Activated naive CD4-positive, alpha-beta T cell (primary cell): ENCODE data around the gene TMEM145.

Experiments
- DNase-seq, 4 experiments: peaks; one replicate each; lab custom pipeline; 2025; lab: John Stamatoyannopoulos, UW

Gene TMEM145

GRCh38 chr19:42361545-42361910 lies 48.4 kb downstream of the TMEM145 start:
- DNase-seq: no peak

GRCh38 chr19:42362342-42362741 lies 49.2 kb downstream of the TMEM145 start:
- no peak for DNase-seq

GRCh38 chr19:42362891-42363440 lies 49.9 kb downstream of the TMEM145 start:
- DNase-seq: no peak

DNA sequence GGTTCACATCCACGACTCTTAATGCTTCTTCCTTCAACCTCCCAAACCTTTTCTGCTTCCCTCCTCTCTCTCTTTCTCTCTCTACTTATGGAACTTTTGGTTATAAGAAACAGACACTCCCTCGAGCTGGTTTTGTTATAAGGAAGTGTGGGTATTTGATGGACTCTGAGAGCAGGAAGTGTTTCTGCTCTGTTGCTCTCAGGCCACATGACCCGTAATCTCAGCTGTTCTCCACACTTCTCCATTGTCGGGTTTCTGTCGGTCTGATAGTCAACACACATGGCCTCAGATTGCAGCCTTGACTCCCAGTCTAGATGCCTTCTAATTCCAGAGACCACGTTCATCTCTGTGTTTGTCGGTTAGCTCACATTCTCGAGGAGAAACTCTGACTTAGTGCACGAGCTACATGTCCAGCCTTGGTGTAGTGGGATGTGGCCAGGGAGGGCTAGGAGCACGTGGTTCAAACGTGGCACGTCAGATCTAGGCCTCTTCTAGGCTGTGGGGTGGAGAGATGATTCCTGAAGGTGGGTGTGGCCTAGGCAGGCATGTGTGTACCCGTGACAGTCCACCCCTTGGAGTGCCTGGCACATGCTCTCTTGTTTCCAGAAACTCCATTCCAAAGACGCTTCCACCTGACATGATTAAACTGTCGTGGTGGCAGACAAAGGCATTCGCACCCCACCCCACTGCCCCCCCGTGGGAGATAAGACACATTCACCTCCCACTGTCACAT lies 50.7 kb downstream of the TMEM145 start:
- no peak for DNase-seq

DNA sequence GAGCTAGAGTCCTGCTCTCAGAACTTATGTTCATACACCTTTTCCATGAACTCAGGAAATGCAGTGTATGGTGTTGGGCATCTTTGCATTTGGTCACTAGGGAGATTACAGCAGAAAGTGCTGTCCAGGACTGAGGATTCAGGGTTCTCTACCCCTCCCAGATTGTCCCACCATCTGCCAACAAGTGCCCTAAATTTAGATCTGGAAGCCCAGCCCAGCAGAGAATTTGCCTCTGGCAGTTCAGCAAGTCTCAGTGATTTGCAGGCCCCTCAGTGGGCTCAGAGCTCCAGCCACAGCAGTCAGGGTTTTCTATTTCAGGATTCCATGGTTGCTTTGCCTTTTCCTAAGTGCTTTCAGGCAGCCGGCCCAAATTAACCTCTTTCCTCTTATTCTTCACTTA lies 53.6 kb downstream of the TMEM145 start:
- DNase-seq: no peak

- no peak for DNase-seq
Measured at GRCh38 chr19:42367929-42368328, 54.8 kb downstream of the TMEM145 start.

DNA sequence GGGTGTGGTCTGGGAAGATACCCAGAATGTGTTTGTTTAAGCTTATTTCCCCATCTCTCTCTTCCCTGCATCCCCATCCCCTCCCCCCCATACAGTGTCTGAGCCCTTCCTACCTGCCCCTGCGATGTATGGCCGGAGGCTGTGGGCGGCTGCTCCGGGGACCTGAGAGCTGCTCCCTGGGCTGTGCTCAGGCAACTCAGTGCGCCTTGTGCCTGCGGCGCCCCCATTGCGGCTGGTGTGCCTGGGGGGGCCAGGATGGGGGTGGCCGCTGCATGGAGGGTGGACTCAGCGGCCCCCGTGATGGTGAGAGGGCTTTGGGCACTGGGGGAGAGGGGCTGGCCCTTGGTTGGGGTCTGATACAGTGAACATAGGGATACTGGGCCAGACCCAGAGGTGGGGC lies 55.3 kb downstream of the TMEM145 start:
- DNase-seq: no peak

DNA sequence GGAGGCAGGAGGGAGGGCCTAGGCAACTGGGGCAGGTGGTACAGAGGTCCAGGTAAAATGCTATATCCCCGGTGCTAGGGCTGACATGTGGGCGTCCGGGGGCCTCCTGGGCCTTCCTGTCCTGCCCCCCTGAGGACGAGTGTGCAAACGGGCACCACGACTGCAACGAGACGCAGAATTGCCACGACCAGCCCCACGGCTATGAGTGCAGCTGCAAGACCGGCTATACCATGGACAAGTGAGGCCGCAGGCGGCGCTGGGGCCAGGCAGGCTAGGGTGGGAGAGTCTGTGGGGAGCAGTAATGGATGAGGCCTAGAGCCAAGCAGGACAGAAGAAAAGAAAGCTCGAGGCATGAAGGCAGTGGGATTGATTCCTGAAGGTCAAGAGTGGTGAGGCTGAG lies 55.7 kb downstream of the TMEM145 start:
- no peak for DNase-seq

DNA sequence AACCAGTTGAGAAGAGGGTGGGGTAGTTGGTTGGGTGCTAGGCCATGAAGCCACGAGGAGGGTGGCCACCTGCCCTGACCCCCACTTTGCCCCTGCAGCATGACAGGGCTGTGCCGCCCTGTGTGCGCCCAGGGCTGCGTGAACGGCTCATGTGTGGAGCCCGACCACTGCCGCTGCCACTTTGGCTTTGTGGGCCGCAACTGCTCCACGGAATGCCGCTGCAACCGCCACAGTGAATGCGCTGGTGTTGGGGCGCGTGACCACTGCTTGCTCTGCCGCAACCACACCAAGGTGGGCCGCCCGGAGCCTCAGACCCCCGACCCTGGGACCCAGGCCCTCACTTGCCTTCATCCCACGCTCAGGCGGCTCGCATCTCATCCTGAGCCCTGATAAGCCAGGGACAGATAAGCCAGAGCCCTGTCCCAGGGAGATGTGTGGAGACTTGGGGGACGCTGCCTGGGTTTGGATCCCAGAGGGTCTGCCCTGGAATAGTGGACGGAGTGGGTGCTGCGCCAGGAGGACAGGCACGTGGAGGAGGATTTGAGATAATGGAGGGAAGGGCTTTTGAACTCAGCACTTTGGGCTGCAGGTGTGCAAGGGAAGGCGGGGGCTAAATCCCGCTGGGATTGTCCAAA lies 56.4 kb downstream of the TMEM145 start:
- DNase-seq: no peak

- no peak for DNase-seq
Measured at GRCh38 chr19:42370068-42370520, 57.0 kb downstream of the TMEM145 start.

DNA sequence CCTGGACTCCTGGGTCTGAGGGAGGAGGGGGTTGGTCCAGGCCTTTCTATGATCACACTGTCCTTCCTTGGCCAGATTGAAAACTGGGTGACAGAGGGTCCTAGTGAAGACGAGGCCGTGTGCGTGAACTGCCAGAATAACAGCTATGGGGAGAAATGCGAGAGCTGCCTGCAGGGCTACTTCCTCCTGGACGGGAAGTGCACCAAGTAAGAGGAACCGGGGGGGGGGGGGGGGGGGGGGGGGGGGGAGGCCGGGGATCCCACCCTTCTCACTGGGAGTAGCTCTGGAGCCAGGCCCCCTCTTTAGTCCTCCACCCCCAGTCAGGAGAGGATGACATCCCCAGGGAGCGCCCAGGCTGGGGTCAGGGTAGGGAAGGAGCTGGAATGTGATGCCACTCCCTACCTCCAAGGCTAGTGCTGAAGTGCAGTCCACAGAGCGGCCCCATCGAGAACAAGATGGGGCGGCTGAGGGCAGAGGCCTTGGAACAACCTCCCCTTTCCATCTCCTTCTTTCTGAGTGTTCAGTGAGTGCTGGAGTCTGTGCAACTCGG lies 57.6 kb downstream of the TMEM145 start:
- no peak for DNase-seq
